GM13976 (cell line): ENCODE measurements around the gene BASP1.

Experiments
- DNase-seq: peaks from one replicate; pipeline ENCODE4 v3.0.0; 2012; ENCODE audit warnings: low spot score
- in situ Hi-C: fragments of 300-500 bp; cut with MboI; formaldehyde crosslinking; loops from one replicate; pipeline ENCODE4 v1.12.0; 2022; ENCODE audit warnings: low sequenced_read_pairs, mixed read lengths, inconsistent platforms; ENCODE audit not compliant: unreplicated experiment
- TF ChIP-seq, protein P1 (sequence below): IDR thresholded peaks from 2 replicates; pipeline ENCODE4 v1.5.1; 2012; ENCODE audit warnings: borderline replicate concordance, mild to moderate bottlenecking; ENCODE audit not compliant: insufficient read depth; ENCODE audit errors: extremely low read depth, missing control alignments, control extremely low read depth

Gene BASP1, protein sequence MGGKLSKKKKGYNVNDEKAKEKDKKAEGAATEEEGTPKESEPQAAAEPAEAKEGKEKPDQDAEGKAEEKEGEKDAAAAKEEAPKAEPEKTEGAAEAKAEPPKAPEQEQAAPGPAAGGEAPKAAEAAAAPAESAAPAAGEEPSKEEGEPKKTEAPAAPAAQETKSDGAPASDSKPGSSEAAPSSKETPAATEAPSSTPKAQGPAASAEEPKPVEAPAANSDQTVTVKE

DNA sequence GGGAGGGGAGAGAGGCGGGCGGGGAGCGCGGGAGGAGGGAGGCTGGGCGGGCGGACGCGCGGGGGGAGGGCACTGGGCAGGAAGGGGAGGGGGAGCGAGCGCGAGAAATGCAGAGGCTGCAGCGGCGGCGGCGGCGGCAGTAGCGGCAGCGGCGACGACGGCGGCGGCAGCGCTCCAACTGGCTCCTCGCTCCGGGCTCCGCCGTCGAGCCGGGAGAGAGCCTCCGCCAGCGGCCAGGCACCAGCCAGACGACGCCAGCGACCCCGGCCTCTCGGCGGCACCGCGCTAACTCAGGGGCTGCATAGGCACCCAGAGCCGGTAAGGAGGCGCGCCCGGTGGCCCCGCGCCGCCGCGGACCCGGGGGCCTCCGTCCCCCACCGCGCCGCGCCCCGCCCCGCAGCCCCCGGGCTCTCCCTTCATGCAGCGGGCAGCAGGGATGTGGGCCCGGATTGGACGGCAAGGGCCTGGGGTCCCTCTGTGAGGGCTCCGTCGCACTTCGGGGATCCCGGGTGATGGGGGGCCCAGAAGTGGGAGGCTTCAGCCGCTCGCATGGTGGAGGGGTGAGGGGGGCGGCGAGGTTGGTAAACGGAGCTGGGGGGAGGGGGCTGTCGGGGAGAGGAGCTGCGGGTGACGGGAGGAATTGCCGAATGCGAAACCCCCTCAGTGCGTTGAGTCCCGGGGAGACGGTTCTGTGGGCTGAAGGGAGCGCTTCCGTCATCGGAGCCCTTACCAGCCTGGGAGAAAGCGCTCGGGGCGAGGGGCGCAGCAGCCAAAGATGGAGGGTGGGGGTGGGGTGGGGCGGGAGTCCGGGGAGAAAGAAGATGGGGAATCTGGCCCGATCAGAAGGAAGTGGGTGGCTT, at the start of gene BASP1:
Gene BASP1, plus strand, starts transcription at position 139 of the 860 bp plus-strand sequence. CDS start 57,586 bp downstream, outside the sequence.
- DNase-seq, result peak; percentile 92
- TF ChIP-seq, protein P1, sequence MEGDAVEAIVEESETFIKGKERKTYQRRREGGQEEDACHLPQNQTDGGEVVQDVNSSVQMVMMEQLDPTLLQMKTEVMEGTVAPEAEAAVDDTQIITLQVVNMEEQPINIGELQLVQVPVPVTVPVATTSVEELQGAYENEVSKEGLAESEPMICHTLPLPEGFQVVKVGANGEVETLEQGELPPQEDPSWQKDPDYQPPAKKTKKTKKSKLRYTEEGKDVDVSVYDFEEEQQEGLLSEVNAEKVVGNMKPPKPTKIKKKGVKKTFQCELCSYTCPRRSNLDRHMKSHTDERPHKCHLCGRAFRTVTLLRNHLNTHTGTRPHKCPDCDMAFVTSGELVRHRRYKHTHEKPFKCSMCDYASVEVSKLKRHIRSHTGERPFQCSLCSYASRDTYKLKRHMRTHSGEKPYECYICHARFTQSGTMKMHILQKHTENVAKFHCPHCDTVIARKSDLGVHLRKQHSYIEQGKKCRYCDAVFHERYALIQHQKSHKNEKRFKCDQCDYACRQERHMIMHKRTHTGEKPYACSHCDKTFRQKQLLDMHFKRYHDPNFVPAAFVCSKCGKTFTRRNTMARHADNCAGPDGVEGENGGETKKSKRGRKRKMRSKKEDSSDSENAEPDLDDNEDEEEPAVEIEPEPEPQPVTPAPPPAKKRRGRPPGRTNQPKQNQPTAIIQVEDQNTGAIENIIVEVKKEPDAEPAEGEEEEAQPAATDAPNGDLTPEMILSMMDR, result no peak
- in situ Hi-C loops, result loop anchor here (10.0 to 25.0 kb wide), 2 partner anchors 895 to 1097 kb away; no protein-coding TSS in a partner anchor

DNA sequence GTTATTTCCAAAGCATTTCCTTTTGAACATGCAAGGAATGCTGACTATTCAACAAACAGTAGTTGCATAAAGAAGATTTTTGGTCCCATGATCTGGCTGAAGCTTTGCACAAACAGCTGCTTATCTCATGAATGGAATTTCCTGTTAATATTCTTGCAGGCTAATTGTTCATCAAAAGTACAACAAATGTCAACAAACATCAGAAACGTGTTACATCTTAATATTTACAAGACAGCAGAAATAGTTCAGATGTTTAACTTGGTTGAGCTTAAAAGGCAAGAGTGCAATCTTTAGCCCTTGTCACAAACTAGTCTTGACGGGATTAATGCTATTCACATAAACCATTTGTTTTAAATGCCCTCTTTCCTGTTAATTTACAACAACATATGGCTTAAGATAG, 47.9 kb upstream of the BASP1 start:
- no peak for DNase-seq
- in situ Hi-C loops, result no loop called here
- TF ChIP-seq, protein P1, result no peak

DNA sequence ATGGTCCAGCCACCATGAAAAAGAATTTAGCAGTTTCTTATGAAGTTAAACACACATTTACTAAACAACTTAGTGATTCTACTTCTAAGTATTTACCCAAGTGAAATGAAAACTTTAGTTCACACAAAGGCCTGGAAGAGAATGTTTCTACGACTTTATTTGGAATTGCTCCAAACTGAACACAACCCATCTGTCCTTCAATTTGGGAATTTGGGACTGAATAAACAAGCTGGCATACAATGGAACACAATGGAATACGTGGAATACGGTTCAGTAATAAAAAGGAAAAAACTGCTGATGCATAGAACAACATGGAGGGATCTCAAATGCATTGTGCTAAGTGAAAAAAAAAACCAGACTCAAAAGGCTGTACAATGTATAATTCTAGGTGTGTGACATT, 44.6 kb upstream of the BASP1 start:
- TF ChIP-seq, protein P1, result no peak
- in situ Hi-C loops, result no loop called here
- no peak for DNase-seq

DNA sequence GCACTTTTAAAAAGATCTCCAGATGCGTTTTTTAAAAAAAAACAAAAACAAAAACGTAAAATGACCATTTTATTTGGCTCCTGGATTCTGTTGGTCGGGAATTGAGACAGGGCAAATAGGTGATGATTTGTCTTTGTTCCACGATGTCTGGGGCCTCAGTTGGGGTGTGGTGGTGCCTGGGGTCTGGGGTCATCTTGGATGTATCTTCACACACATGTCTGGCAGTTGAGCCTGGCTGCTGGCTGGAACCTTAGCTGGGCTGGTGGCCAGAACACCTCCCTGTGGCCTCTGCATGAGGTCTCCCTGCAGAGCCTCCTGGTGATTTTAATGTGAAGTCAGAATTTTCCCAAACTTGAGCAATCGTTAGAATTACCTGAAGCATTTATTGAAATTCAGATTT, 42.5 kb upstream of the BASP1 start:
- DNase-seq, result no peak
- TF ChIP-seq, protein P1, result no peak
- in situ Hi-C loops, result no loop called here

DNA sequence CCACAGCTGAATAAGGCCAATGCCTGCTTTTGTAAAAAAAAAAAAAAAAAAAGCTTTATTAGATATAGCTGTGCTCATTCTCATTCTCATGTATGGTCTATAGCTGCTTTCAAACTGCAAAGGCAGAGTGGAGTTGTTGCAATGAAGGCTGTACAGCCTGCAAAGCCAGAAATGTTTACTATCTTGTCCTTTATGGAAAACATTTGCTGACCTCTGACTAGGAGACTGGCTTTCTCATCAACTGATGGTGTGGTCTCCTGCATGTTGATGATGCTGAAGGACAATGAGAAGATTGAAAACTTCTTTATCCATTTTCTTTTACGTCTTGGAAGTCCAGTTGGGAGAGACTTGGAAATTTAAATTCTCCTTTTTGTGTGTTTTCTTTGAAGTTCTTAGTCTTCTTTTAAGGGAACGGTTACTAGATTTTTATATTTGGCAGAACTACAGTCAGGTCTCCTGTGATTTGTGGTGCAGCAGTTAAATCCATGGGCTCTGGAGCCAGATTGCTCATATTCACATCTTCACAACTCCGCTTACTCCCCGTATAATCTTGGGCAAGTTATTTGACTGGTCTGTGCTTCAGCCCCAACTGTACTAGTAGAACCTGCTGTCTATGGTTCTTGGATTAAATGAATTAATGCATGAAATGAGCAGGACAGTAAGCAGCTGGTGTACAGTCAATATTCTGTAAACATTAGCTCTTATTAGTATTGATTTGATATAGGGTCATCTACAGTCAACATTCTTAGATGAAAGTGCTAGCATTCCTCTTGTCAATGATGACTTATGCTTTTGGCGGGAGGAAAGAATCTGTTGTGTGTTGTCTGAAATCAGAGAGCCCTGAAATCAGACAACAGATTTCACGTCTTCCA, 39.7 kb upstream of the BASP1 start:
- no peak for DNase-seq
- TF ChIP-seq, protein P1, result no peak
- in situ Hi-C loops, result no loop called here

DNA sequence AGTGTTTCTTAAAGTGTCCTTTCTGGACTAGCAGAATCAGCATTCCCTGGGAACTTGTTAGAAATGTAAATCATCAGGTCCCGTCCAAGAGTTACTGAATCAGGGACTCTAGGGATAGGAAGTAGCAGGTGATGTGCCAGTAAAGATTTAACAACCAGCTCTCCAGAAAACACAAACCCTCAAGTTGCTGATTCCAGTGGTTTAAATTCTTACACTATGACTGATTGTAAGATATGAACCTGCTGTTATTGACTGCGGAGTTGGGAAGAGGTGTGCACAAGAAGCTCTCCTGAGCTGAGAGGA, 39.1 kb upstream of the BASP1 start:
- in situ Hi-C loops, result no loop called here
- no peak for DNase-seq
- TF ChIP-seq, protein P1, result no peak
